SH-SY5Y (cell line): ENCODE data around the gene GMDS.

Experiments used
- GATA2 ChIP-seq: IDR thresholded peaks from 2 replicates; pipeline ENCODE4 v1.6.1; 2011; ENCODE audit warnings: mild to moderate bottlenecking, low read depth, low read length
- GATA3 ChIP-seq: IDR thresholded peaks from 2 replicates; pipeline ENCODE4 v1.6.1; 2011; ENCODE audit warnings: low read depth, mild to moderate bottlenecking, low read length, moderate library complexity

GMDS gene

GRCh38 chr6:1602049-1602713 lies 643.2 kb downstream of the GMDS start:
- TF ChIP-seq GATA3: no peak
- TF ChIP-seq GATA2: no peak

GRCh38 chr6:1601158-1602048 lies 644.0 kb downstream of the GMDS start:
- TF ChIP-seq GATA2 (no peak), GATA3 (no peak)

- TF ChIP-seq GATA2 (no peak), GATA3 (no peak)
These were observed 644.6 kb downstream of the GMDS start for GRCh38 chr6:1600764-1601157.

- TF ChIP-seq GATA2 (no peak; the same call in 1 of the 2 replicates), GATA3 (no peak)
These were observed 645.2 kb downstream of the GMDS start for GRCh38 chr6:1600063-1600763.

GRCh38 chr6:1599469-1599868 lies 645.9 kb downstream of the GMDS start:
- TF ChIP-seq GATA2 (no peak), GATA3 (no peak)

- TF ChIP-seq GATA2 (no peak), GATA3 (no peak)
These were observed 646.5 kb downstream of the GMDS start for GRCh38 chr6:1598886-1599285.

- TF ChIP-seq GATA2 (no peak), GATA3 (no peak)
These were observed 647.0 kb downstream of the GMDS start for GRCh38 chr6:1598433-1598832.

GRCh38 chr6:1597924-1598323 lies 647.5 kb downstream of the GMDS start:
- TF ChIP-seq GATA3: no peak
- TF ChIP-seq GATA2: no peak

GRCh38 chr6:1597121-1597744 lies 648.2 kb downstream of the GMDS start:
- no peak for TF ChIP-seq GATA3
- TF ChIP-seq GATA2: no peak

- no peak for TF ChIP-seq GATA3
- no peak for TF ChIP-seq GATA2
These were observed 649.1 kb downstream of the GMDS start for GRCh38 chr6:1596088-1596852.

GRCh38 chr6:1595271-1596087 lies 649.9 kb downstream of the GMDS start:
- no peak for TF ChIP-seq GATA3
- TF ChIP-seq GATA2: no peak

- TF ChIP-seq GATA2: no peak
- TF ChIP-seq GATA3: no peak
These were observed 650.8 kb downstream of the GMDS start for GRCh38 chr6:1594445-1595200.
